Mucosa of stomach (tissue), 1 donor: ENCODE results near the gene KIF16B.

Experiments
- H3K27me3 ChIP-seq: one replicate; pipeline ENCODE4 v1.7.0; 2013; ENCODE audit warnings: mild to moderate bottlenecking, low read length; ENCODE audit not compliant: control insufficient read depth, insufficient read depth
- H3K36me3 ChIP-seq: one replicate; pipeline ENCODE4 v1.7.0; 2013; ENCODE audit warnings: low read length; ENCODE audit not compliant: control insufficient read depth, insufficient read depth
- H3K4me1 ChIP-seq: one replicate; pipeline ENCODE4 v1.7.0; 2013; ENCODE audit warnings: mild to moderate bottlenecking, low read length; ENCODE audit not compliant: control insufficient read depth, insufficient read depth
- H3K4me3 ChIP-seq: one replicate; pipeline ENCODE4 v1.7.0; 2013; ENCODE audit warnings: low read length
- H3K9ac ChIP-seq: one replicate; pipeline ENCODE4 v1.7.0; 2013; ENCODE audit warnings: mild to moderate bottlenecking, low read length, moderate library complexity
- H3K9me3 ChIP-seq: one replicate; pipeline ENCODE4 v1.7.0; 2013; ENCODE audit warnings: mild to moderate bottlenecking, low read length, moderate library complexity; ENCODE audit not compliant: control insufficient read depth
- donor health status: Pancreatic carcinoma.

KIF16B gene

GRCh38 chr20:16481977-16482376 lies 91.3 kb downstream of the KIF16B start:
- H3K9ac ChIP-seq, result no peak overlapping the region

GRCh38 chr20:16479666-16480065 lies 93.6 kb downstream of the KIF16B start:
- no peaks in the 10 kb centered on the region for H3K4me1 ChIP-seq
- H3K27me3 ChIP-seq, result no peaks in the 10 kb centered on the region
- H3K9ac ChIP-seq, result no peak overlapping the region
- no peaks in the 10 kb centered on the region for H3K9me3 ChIP-seq
- H3K36me3 ChIP-seq, result no peaks in the 10 kb centered on the region
- H3K4me3 ChIP-seq, result no peak overlapping the region

More at GRCh38 chr20:16481977-16482376, 91.3 kb downstream of the KIF16B start:
- Histone ChIP-seq H3K27me3 (no peaks in the 10 kb centered on the region), H3K4me3 (no peak overlapping the region), H3K4me1 (no peaks in the 10 kb centered on the region), H3K9me3 (no peaks in the 10 kb centered on the region), H3K36me3 (no peaks in the 10 kb centered on the region)

GRCh38 chr20:16477632-16478031 lies 95.6 kb downstream of the KIF16B start:
- no peak overlapping the region for H3K4me3 ChIP-seq
- H3K4me1 ChIP-seq, result no peaks in the 10 kb centered on the region
- H3K9me3 ChIP-seq, result no peaks in the 10 kb centered on the region
- no peak overlapping the region for H3K9ac ChIP-seq
- H3K36me3 ChIP-seq, result no peaks in the 10 kb centered on the region
- H3K27me3 ChIP-seq, result no peaks in the 10 kb centered on the region

- Histone ChIP-seq H3K9ac (no peak overlapping the region), H3K9me3 (no peaks in the 10 kb centered on the region), H3K4me1 (peaks cover 6% of the 10 kb centered on the region), H3K27me3 (no peaks in the 10 kb centered on the region), H3K36me3 (no peaks in the 10 kb centered on the region), H3K4me3 (no peak overlapping the region)
Observed at GRCh38 chr20:16476032-16476431, 97.2 kb downstream of the KIF16B start.

- H3K9ac ChIP-seq, result no peak overlapping the region
- peaks cover 6% of the 10 kb centered on the region for H3K4me1 ChIP-seq
Observed at GRCh38 chr20:16475225-16475624, 98.0 kb downstream of the KIF16B start.

GRCh38 chr20:16474363-16474762 lies 98.9 kb downstream of the KIF16B start:
- no peaks in the 10 kb centered on the region for H3K27me3 ChIP-seq
- no peaks in the 10 kb centered on the region for H3K36me3 ChIP-seq
- no peaks in the 10 kb centered on the region for H3K9me3 ChIP-seq
- H3K9ac ChIP-seq, result no peak overlapping the region
- peaks cover 6% of the 10 kb centered on the region for H3K4me1 ChIP-seq
- H3K4me3 ChIP-seq, result no peak overlapping the region

More at GRCh38 chr20:16475225-16475624, 98.0 kb downstream of the KIF16B start:
- Histone ChIP-seq H3K36me3 (no peaks in the 10 kb centered on the region), H3K9me3 (no peaks in the 10 kb centered on the region), H3K4me3 (no peak overlapping the region), H3K27me3 (no peaks in the 10 kb centered on the region)

GRCh38 chr20:16472045-16472872 lies 101.0 kb downstream of the KIF16B start:
- Histone ChIP-seq H3K9ac (no peak overlapping the region), H3K9me3 (no peaks in the 10 kb centered on the region), H3K4me3 (no peak overlapping the region), H3K27me3 (no peaks in the 10 kb centered on the region), H3K36me3 (no peaks in the 10 kb centered on the region), H3K4me1 (peaks cover 6% of the 10 kb centered on the region)

- Histone ChIP-seq H3K4me3 (no peak overlapping the region), H3K27me3 (no peaks in the 10 kb centered on the region), H3K9ac (no peak overlapping the region), H3K36me3 (no peaks in the 10 kb centered on the region), H3K9me3 (no peaks in the 10 kb centered on the region), H3K4me1 (peaks cover 6% of the 10 kb centered on the region)
Observed at GRCh38 chr20:16469395-16469905, 103.8 kb downstream of the KIF16B start.

- Histone ChIP-seq H3K4me3 (no peak overlapping the region), H3K36me3 (no peaks in the 10 kb centered on the region), H3K9ac (no peak overlapping the region), H3K9me3 (no peaks in the 10 kb centered on the region), H3K27me3 (no peaks in the 10 kb centered on the region), H3K4me1 (no peaks in the 10 kb centered on the region)
Observed at GRCh38 chr20:16462711-16463110, 110.5 kb downstream of the KIF16B start.

GRCh38 chr20:16459019-16459700 lies 114.1 kb downstream of the KIF16B start:
- H3K36me3 ChIP-seq, result no peaks in the 10 kb centered on the region
- no peak overlapping the region for H3K9ac ChIP-seq
- no peaks in the 10 kb centered on the region for H3K27me3 ChIP-seq
- H3K4me1 ChIP-seq, result no peaks in the 10 kb centered on the region
- no peak overlapping the region for H3K4me3 ChIP-seq
- H3K9me3 ChIP-seq, result no peaks in the 10 kb centered on the region

GRCh38 chr20:16457514-16457913 lies 115.7 kb downstream of the KIF16B start:
- H3K36me3 ChIP-seq, result no peaks in the 10 kb centered on the region
- H3K27me3 ChIP-seq, result no peaks in the 10 kb centered on the region
- H3K9ac ChIP-seq, result no peak overlapping the region
- H3K4me3 ChIP-seq, result no peak overlapping the region
- no peaks in the 10 kb centered on the region for H3K9me3 ChIP-seq
- H3K4me1 ChIP-seq, result no peaks in the 10 kb centered on the region

- no peaks in the 10 kb centered on the region for H3K36me3 ChIP-seq
- H3K27me3 ChIP-seq, result no peaks in the 10 kb centered on the region
- no peaks in the 10 kb centered on the region for H3K9me3 ChIP-seq
- H3K9ac ChIP-seq, result no peak overlapping the region
- H3K4me1 ChIP-seq, result no peaks in the 10 kb centered on the region
- no peak overlapping the region for H3K4me3 ChIP-seq
Observed at GRCh38 chr20:16455324-16455723, 117.9 kb downstream of the KIF16B start.
